ENCODE results near the gene ENC1. TPM values are rescaled to one million over a fixed set of nuclear protein-coding genes. Genes with fewer than 3 reads are reported as not detected.

ENC1 gene
- total and polyA plus RNA-seq, 10 of the 15 experiments (the other 5 are each of a cell fraction or from before 2014, with no cell fraction given): 8.2 to 55.5 (median 32.1) TPM

DNA sequence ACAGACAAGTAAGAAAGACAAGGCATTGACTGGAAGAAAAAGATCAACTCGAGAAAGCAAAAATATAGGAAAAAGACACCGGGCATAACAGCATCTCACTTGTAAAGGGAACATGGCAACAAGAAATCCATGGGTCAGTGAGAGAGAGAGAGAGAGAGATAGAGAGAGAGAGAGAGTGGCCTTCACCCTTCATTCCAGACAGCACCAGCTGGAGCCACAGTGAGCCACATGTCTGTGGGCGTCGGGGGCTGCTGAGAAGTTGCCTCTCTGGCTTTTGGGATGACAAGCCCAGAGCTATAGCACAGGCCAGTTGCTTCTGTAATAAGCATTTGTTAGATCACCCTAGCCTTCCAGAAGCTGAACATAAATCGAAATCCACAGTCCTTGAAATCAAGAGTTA is 20.3 kb upstream of the ENC1 start (continued):
- TF ChIP-seq ZNF217 (IDR thresholded peaks at IDR 0.05): no peak

GRCh38 chr5:74660140-74660539 is 19.6 kb upstream of the ENC1 start:
- Histone ChIP-seq H3K4me3 (no peak overlapping the region), H3K27ac (ENCODE audit: control insufficient read depth, insufficient read depth) (no peak overlapping the region), H3K9ac (ENCODE audit: control insufficient read depth, insufficient read depth, low read length) (no peak overlapping the region), H2AFZ (ENCODE audit: control insufficient read depth, low read depth, low read length) (no peak overlapping the region), H4K20me1 (ENCODE audit: control insufficient read depth, insufficient read depth) (no peaks in the 10 kb centered on the region), H3K27me3 (replicated peaks in 1 of 2; ENCODE audit: control insufficient read depth in 2 of 2, insufficient read depth in 2 of 2, low read length in 1 of 2) (peaks cover 0 to 2% of the 10 kb centered on the region in 2 experiments; a peak in 3 of 4 replicates), H3K79me2 (ENCODE audit: control insufficient read depth, insufficient read depth, low read length) (no peaks in the 10 kb centered on the region), H3K36me3 (ENCODE audit: control insufficient read depth in 2 of 2, insufficient read depth in 2 of 2, low read length in 1 of 2) (no peaks in the 10 kb centered on the region), H3K4me1 (ENCODE audit: control insufficient read depth, insufficient read depth, low read length) (no peaks in the 10 kb centered on the region), H3K9me3 (replicated peaks; ENCODE audit: control insufficient read depth, insufficient read depth, low read length) (no peaks in the 10 kb centered on the region), H3K4me2 (ENCODE audit: control insufficient read depth, insufficient read depth) (no peak overlapping the region)
- no TSS peak for BruUV-seq (replicated peaks)
- ChIA-PET SMC1A (ENCODE audit: uncharacterized antibody, unreplicated experiment) (no interaction called here), POLR2A (no interaction called here), RAD21 (ENCODE audit: unreplicated experiment) (no interaction called here), CTCF (interaction anchor here (4.0 kb wide), 1 partner anchor 10 kb away, joined by 10 read pairs; no protein-coding TSS in a partner anchor)
- ATAC-seq: no peak
- in situ Hi-C loops (cut with MboI): no loop called here
- FAIRE-seq: no peak
- DNase-seq (ENCODE audit: low read depth, low spot score): no peak
- intact Hi-C loops (cut with micrococcal nuclease; ENCODE audit: unreplicated experiment): no loop called here
- TF ChIP-seq NRF1 (conservative IDR thresholded peaks at IDR 0.05; ENCODE audit: low read depth, low read length) (no peak), NFYA (IDR thresholded peaks at IDR 0.05; ENCODE audit: borderline replicate concordance, low read depth, low read length) (no peak), PAX8 (IDR thresholded peaks at IDR 0.05) (no peak), MLLT1 (IDR thresholded peaks at IDR 0.05) (no peak), SMAD1 (IDR thresholded peaks at IDR 0.05; ENCODE audit: low read depth, partially characterized antibody) (no peak), RB1 (IDR thresholded peaks at IDR 0.05; ENCODE audit: borderline replicate concordance) (no peak)
- 0% methylated on average over 1 of the region's 1 CpG for WGBS (ENCODE audit: insufficient coverage, insufficient replicate concordance, low lambda C conversion rate, missing lambda C conversion rate)

Data from GM12878 (cell line).